ENCODE measurements around the gene PRB4. TPM values are rescaled to one million over a fixed set of nuclear protein-coding genes. Genes with fewer than 3 reads are reported as not detected.

Gene PRB4
- total and polyA plus RNA-seq, 9 of the 15 experiments (the other 6 are each of a cell fraction or from before 2014, with no cell fraction given) = not detected

- intact Hi-C loops (cut with micrococcal nuclease) (no loop called here), in situ Hi-C loops (cut with MboI) (loop anchor here (5.0 kb wide), 1 partner anchor 49 kb away; the partner anchor contains the start of gene PRB2)
- no peaks in the 10 kb centered on the region for H4K20me1 ChIP-seq (replicated peaks; ENCODE audit: control insufficient read depth, insufficient read depth, low read length)
- ATAC-seq (peak; percentile 74), DNase-seq (ENCODE audit: extremely low read depth in 1 of 4, low spot score in 3 of 4) (peak in 2 of 4 experiments; percentile 4 to 14), FAIRE-seq (no peak)
- no peak overlapping the region for H2AFZ ChIP-seq (ENCODE audit: low read depth, low read length)
- TF ChIP-seq ZFX (CRISPR knock-in tag; IDR thresholded peaks at IDR 0.05) (no peak), ARNT (IDR thresholded peaks at IDR 0.05) (no peak), CTCF (IDR thresholded peaks at IDR 0.05 in 2 of 3, conservative IDR thresholded peaks at IDR 0.05 in 1 of 3; ENCODE audit: insufficient read depth in 2 of 3, low read depth in 1 of 3, low read length in 3 of 3) (peak in 1 of 3 experiments; percentile 1; a peak in 1 of 6 replicates)
- H3K4me2 ChIP-seq (ENCODE audit: insufficient read depth, low read length) = no peak overlapping the region
- H3K4me1 ChIP-seq (replicated peaks in 1 of 2; ENCODE audit: control insufficient read depth in 2 of 2, insufficient read depth in 2 of 2, low read length in 2 of 2) = no peaks in the 10 kb centered on the region
- ChIA-PET CTCF (ENCODE audit: low intra/inter-chr PET ratio) (interaction anchor here (0.6 kb wide), 1 partner anchor 46 kb away, joined by 3 read pairs; no protein-coding TSS in a partner anchor), POLR2A (no interaction called here)
- WGBS (ENCODE audit: insufficient coverage, low coverage, missing lambda C conversion rate) = 2% methylated on average over 6 of the region's 6 CpGs
- H3K27ac ChIP-seq (ENCODE audit: extremely low read depth, low read depth, low read length) = no peak overlapping the region
- H3K27me3 ChIP-seq (ENCODE audit: control insufficient read depth in 2 of 2, insufficient read depth in 2 of 2, low read length in 2 of 2) = no peaks in the 10 kb centered on the region
- H3K9me3 ChIP-seq (replicated peaks; ENCODE audit: control insufficient read depth, insufficient read depth, low read depth, low read length) = no peaks in the 10 kb centered on the region
- no peak overlapping the region for H3K9ac ChIP-seq (ENCODE audit: insufficient read depth in 1 of 2, low read depth in 2 of 2, low read length in 2 of 2)
- no peak overlapping the region for H3K4me3 ChIP-seq
- H3K36me3 ChIP-seq (ENCODE audit: control insufficient read depth, insufficient read depth, low read length) = no peaks in the 10 kb centered on the region
- no peaks in the 10 kb centered on the region for H3K79me2 ChIP-seq (ENCODE audit: control insufficient read depth, insufficient read depth, low read length)
- BruUV-seq (replicated peaks) = no TSS peak
- no peaks in the 10 kb centered on the region for H3K9me1 ChIP-seq (ENCODE audit: control insufficient read depth, insufficient read depth, low read length)
Measured at GRCh38 chr12:11347810-11348209, 37.6 kb upstream of the PRB4 start.

GRCh38 chr12:11344500-11344899 is 34.3 kb upstream of the PRB4 start:
- no peak overlapping the region for H3K9ac ChIP-seq (ENCODE audit: insufficient read depth in 1 of 2, low read depth in 2 of 2, low read length in 2 of 2)
- no peak overlapping the region for H2AFZ ChIP-seq (ENCODE audit: low read depth, low read length)
- BruUV-seq (replicated peaks) = no TSS peak
- H4K20me1 ChIP-seq (replicated peaks; ENCODE audit: control insufficient read depth, insufficient read depth, low read length) = no peaks in the 10 kb centered on the region
- DNase-seq (ENCODE audit: extremely low read depth in 1 of 4, low spot score in 3 of 4) = no peak
- ATAC-seq = no peak
- H3K9me1 ChIP-seq (ENCODE audit: control insufficient read depth, insufficient read depth, low read length) = no peaks in the 10 kb centered on the region
- H3K27ac ChIP-seq (ENCODE audit: extremely low read depth, low read depth, low read length) = no peak overlapping the region
- 0% methylated on average over 1 of the region's 2 CpGs for WGBS (ENCODE audit: insufficient coverage, low coverage, missing lambda C conversion rate)
- no peaks in the 10 kb centered on the region for H3K27me3 ChIP-seq (ENCODE audit: control insufficient read depth in 2 of 2, insufficient read depth in 2 of 2, low read length in 2 of 2)
- no peaks in the 10 kb centered on the region for H3K4me1 ChIP-seq (replicated peaks in 1 of 2; ENCODE audit: control insufficient read depth in 2 of 2, insufficient read depth in 2 of 2, low read length in 2 of 2)
- intact Hi-C loops (cut with micrococcal nuclease) = no loop called here
- FAIRE-seq = no peak
- H3K36me3 ChIP-seq (ENCODE audit: control insufficient read depth, insufficient read depth, low read length) = no peaks in the 10 kb centered on the region
- no peak overlapping the region for H3K4me3 ChIP-seq
- CTCF ChIA-PET (ENCODE audit: low intra/inter-chr PET ratio) = no interaction called here
- no peaks in the 10 kb centered on the region for H3K9me3 ChIP-seq (replicated peaks; ENCODE audit: control insufficient read depth, insufficient read depth, low read depth, low read length)
- no peak overlapping the region for H3K4me2 ChIP-seq (ENCODE audit: insufficient read depth, low read length)
- in situ Hi-C loops (cut with MboI) = no loop called here
- POLR2A ChIA-PET = no interaction called here
- H3K79me2 ChIP-seq (ENCODE audit: control insufficient read depth, insufficient read depth, low read length) = no peaks in the 10 kb centered on the region
- no peak for TF ChIP-seq STAT5B (CRISPR knock-in tag; IDR thresholded peaks at IDR 0.05)
- no peak for TF ChIP-seq ZNF146 (CRISPR knock-in tag; IDR thresholded peaks at IDR 0.05; ENCODE audit: unreplicated experiment)
- no peak for TF ChIP-seq ZNF707 (CRISPR knock-in tag; conservative IDR thresholded peaks at IDR 0.05)
- TF ChIP-seq COPS2 (conservative IDR thresholded peaks at IDR 0.05) = no peak
- no peak for TF ChIP-seq ZNF589 (CRISPR knock-in tag; IDR thresholded peaks at IDR 0.05; ENCODE audit: low read depth)
- TF ChIP-seq USF1 (CRISPR knock-in tag; IDR thresholded peaks at IDR 0.05) = no peak
- TF ChIP-seq RBM17 (IDR thresholded peaks at IDR 0.05; ENCODE audit: borderline replicate concordance, low read depth, low read length) = no peak
